Measurements from ENCODE around the gene G3BP1.
"Not testable (repeated sequence)": the region's sequence is repeated elsewhere in the genome, so short reads cannot be mapped to it uniquely, and the experiment has no call there.

G3BP1 gene

GRCh38 chr5:151757233-151758140 is 14.3 kb upstream of the G3BP1 start:
- DNase-seq = no peak

DNA sequence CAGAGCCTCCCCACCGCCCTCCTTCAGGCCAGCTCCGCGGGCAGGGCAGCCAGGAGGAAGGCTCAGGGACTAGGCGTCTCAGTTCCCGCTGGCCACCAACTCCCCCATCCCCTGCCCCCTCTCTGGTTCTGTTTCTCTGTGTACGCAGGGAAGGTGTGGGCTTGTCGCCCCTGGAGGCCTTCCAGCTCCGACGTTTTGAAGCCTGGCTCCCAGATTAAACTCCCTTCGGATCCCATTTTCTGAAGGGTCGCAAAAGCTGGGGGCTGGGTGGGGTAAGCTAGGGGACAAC is 13.7 kb upstream of the G3BP1 start:
- DNase-seq = no peak

DNA sequence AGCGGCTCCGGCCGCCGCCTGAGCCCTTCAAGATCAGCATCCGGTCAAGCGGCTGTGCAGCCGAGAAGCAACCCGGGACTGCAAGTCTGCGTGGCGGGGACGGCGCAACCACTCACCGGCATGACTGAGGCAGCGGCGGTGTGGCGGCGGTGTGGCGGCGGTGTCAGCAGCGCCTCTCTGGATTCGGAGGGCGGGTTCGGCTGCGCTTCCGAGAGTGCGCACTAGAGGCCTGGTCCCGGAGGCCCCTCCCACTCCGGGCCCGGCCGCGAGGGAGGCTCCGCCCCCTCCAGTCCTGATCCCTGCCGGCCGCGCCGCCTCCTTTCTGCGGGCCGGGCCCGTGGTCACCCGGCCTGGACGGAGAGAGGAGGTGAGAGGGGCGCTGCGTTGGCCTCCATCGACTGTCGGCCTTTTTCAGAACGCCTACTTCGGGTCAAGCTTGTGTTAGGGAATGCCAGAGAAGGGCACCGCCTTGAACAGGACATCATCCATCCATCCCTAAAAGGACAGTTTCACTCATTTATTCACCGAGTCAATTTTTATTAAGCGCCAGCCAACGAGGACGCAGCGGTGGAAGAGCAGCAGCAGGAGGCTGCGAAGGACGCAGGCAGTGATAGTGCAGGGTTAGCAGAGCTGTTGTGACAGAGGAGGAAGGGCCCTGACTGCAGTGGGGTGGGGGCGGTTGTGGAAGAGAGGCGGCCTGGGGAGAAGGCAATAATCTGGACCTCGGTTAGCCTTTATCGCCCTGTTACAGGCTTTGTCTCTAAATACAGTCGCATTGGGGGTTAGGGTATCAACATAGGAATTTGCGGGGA is 13.1 kb upstream of the G3BP1 start, which contains the start of gene ATOX1:
Gene ATOX1, minus strand, starts transcription at position 202 of the 812 bp plus-strand sequence. Its CDS starts 80 bp downstream, at position 122.
- DNase-seq = peak; percentile 91

DNA sequence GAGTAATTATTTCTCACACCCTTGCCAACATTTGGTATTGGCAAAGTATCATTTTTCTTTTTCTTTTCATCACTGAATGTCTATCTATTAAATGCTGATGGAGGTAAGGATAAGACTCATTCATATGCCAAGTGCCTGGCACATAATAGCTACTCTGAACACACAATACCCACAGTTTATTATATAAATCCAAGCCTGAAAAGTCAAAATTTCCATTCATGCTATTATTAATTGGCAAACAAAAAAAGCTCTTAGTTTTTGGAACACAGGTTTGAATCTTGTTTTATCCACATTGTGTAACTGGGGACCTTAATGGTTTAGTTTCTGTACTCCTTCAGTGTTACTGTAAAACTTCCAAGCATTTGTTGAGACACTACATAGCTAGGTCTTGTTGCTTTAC is 7.0 kb upstream of the G3BP1 start:
- no peak for DNase-seq

GRCh38 chr5:151766975-151767374 is 4.8 kb upstream of the G3BP1 start:
- DNase-seq = no peak

GRCh38 chr5:151770383-151771258 is 1.1 kb upstream of the G3BP1 start:
- peak; percentile 76 to 78 for DNase-seq

- DNase-seq = peak in 1 of 2 donors; percentile 54
Observed at GRCh38 chr5:151772029-151772845, 483 bp downstream of the G3BP1 start.

DNA sequence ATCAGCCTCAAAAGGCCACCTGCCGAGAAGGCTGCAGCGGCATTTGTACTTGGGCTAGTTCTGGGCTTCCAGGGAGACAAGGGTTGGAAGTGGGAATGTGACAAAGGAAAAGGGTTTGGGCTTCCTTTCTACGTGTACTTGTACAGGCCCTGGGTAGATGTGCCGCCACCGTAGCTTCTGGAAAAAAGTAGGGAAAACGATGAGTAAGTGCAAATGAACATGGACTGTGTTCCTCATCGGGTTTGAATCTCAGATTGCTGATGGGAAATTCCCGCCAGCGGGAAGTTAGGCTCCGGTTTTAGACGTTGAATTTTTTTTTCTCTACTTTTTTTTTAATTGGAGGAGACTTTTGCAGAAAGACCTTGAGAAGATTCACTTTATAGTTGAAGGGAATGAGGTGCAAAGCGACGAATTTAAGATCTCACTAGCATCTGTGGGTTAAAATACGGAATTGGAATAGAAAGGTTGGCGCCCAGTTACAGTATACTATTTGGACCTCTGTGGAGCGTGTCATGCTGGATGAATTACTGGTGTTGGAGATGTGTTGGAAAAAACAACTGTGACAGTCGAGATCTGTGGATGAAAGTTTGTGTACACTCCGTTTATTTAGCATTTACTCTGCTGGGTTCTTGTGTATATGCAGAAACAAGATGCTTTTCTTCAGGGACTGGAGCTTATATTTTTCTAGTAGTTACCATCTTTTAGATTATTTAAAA is 1.2 kb downstream of the G3BP1 start:
- DNase-seq = peak in 1 of 2 donors; percentile 9

GRCh38 chr5:151773951-151774350 is 2.2 kb downstream of the G3BP1 start:
- no peak for DNase-seq

GRCh38 chr5:151775025-151775606 is 3.4 kb downstream of the G3BP1 start:
- DNase-seq = no peak

DNA sequence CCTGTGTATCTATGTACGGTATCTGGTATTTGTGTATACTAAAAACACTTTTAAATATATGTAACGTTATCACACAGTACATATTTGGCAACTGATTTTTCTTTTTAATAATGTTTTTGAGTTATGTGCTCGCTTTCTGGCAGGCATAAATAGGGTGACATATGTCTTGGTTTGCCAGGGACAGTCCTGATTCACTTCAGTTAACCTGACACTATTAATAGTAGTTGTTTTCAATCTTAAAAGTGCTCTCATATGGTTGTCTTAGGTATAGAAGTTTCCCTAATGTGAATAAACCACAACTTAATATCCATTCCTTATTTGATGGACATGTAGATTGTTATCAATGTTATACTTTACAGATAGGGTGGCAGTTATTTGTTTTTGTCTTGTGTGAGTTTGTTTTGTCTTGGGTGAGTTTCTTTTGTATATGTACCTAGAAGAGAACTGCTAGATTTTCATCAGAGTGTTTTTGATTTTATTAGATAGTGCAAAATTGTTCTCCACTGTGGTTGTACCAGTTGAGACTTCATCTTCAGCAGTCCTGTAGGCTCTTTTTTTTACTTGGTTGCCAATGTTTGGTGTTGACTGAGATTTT is 7.9 kb downstream of the G3BP1 start:
- DNase-seq = no peak

GRCh38 chr5:151780348-151780747 is 8.6 kb downstream of the G3BP1 start:
- DNase-seq = no peak

GRCh38 chr5:151781201-151781600 is 9.4 kb downstream of the G3BP1 start:
- DNase-seq = no peak

DNA sequence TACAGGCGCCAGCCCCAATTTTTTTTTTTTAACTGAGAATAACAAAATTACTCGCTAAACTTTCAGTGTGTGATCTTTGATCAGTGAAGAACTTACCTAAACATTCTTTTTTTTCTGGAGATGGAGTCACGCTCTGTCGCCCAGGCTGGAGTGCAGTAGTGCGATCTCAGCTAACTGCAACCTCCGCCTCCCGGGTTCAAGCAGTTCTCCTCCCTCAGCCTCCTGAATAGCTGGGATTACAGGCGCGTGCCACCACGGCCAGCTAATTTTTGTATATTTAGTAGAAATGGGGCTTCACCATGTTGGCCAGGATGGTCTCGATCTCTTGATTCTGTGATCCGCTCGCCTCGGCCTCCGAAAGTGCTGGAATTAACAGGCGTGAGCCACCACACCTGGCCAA is 11.9 kb downstream of the G3BP1 start:
- not testable (repeated sequence) for DNase-seq

DNA sequence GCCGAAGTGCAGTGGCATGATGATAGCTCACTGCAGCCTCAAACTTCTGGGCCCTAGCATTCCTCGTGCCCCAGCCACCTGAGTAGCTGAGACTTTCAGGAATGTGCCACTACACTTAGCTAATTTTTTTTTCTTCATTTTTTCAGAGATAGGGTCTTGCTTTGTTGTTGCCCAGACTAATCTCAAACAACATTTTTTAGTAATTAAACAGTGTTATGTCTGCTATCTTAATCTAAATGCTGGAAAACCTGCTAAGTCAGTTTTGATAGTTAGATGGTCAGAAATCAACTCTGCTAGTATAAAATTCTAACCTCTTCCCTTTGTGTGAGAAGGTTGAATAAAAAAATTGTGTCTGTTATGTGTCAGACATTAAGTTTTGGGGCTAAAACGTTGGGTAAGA is 12.4 kb downstream of the G3BP1 start:
- DNase-seq = no peak

DNA sequence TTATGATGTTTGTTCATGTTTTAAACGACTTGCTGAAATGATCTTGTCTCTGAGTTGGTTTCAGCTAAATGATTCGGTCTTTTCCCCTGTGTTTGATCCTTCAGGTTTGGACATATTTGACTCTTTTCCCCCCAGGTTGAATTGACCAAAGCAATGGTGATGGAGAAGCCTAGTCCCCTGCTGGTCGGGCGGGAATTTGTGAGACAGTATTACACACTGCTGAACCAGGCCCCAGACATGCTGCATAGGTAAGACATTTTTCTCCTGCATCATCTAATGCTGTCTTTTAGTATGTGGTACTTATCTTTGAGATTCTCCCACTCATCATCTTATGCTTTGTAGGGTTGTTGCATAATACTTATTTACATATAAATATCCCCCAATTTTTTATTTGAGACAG is 14.7 kb downstream of the G3BP1 start:
- no peak for DNase-seq

- DNase-seq = no peak
Observed at GRCh38 chr5:151787817-151788216, 16.1 kb downstream of the G3BP1 start.

DNA sequence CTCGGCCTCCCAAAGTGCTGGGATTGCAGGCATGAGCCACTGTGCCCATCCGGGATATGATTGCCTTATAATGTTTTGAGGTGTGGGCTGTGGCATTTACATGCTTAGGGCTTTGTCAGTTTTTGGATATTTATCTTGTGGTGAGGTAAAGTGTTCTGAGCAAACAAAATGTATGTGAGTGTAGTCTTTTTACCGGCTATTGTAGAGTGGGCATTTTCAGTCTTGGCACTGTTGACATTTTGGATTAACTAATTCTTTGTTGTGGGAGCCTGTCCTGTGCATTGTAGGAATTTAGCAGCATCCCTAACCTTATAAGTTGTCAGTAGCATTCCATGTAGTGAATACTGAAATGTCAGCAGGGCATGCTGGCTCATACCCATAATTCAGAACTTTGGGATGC is 21.6 kb downstream of the G3BP1 start:
- DNase-seq = no peak

GRCh38 chr5:151795426-151795825 is 23.7 kb downstream of the G3BP1 start:
- DNase-seq = no peak

GRCh38 chr5:151798674-151799073 is 26.9 kb downstream of the G3BP1 start:
- DNase-seq = no peak

GRCh38 chr5:151799407-151799806 is 27.7 kb downstream of the G3BP1 start:
- DNase-seq = no peak
